HG03521 (cell line): ENCODE measurements around the gene NRCAM.

Experiments used
- ATAC-seq: cut with Tn5 transposase; IDR thresholded peaks from one replicate; pipeline ENCODE4 v1.9.1; 2021; ENCODE audit warnings: mild to moderate bottlenecking, moderate library complexity; ENCODE audit not compliant: unreplicated experiment

NRCAM gene

GRCh38 chr7:108314049-108314448 is 142.2 kb downstream of the NRCAM start:
- no peak for ATAC-seq

- ATAC-seq: no peak
Observed at GRCh38 chr7:108313086-108313485, 143.2 kb downstream of the NRCAM start.

- ATAC-seq: no peak
Observed at GRCh38 chr7:108311446-108312168, 144.6 kb downstream of the NRCAM start.

- no peak for ATAC-seq
Observed at GRCh38 chr7:108310351-108310750, 145.9 kb downstream of the NRCAM start.

GRCh38 chr7:108308903-108309302 is 147.3 kb downstream of the NRCAM start:
- no peak for ATAC-seq

GRCh38 chr7:108308276-108308675 is 148.0 kb downstream of the NRCAM start:
- ATAC-seq: no peak

- no peak for ATAC-seq
Observed at GRCh38 chr7:108307595-108307994, 148.6 kb downstream of the NRCAM start.

- ATAC-seq: no peak
Observed at GRCh38 chr7:108307194-108307593, 149.0 kb downstream of the NRCAM start.

GRCh38 chr7:108303332-108303731 is 152.9 kb downstream of the NRCAM start:
- no peak for ATAC-seq

- no peak for ATAC-seq
Observed at GRCh38 chr7:108301387-108301786, 154.8 kb downstream of the NRCAM start.

- ATAC-seq: no peak
Observed at GRCh38 chr7:108299251-108299973, 156.8 kb downstream of the NRCAM start.

GRCh38 chr7:108296911-108297310 is 159.3 kb downstream of the NRCAM start:
- ATAC-seq: no peak

- ATAC-seq: peak; percentile 91
Observed at GRCh38 chr7:108294595-108294994, 161.6 kb downstream of the NRCAM start.

GRCh38 chr7:108293149-108293612 is 163.1 kb downstream of the NRCAM start:
- no peak for ATAC-seq

- ATAC-seq: no peak
Observed at GRCh38 chr7:108292541-108292940, 163.7 kb downstream of the NRCAM start.

GRCh38 chr7:108291791-108292440 is 164.3 kb downstream of the NRCAM start:
- no peak for ATAC-seq

- ATAC-seq: no peak
Observed at GRCh38 chr7:108291152-108291508, 165.1 kb downstream of the NRCAM start.

GRCh38 chr7:108290459-108291151 is 165.6 kb downstream of the NRCAM start:
- ATAC-seq: no peak

GRCh38 chr7:108289852-108290251 is 166.4 kb downstream of the NRCAM start:
- ATAC-seq: no peak

GRCh38 chr7:108287857-108288256 is 168.4 kb downstream of the NRCAM start:
- no peak for ATAC-seq

- no peak for ATAC-seq
Observed at GRCh38 chr7:108286290-108286904, 169.8 kb downstream of the NRCAM start.
